Hepatocyte (in vitro differentiated cells): ENCODE measurements around the gene EEFSEC. TPM values are rescaled to one million over a fixed set of nuclear protein-coding genes. Genes with fewer than 3 reads are reported as not detected.

Experiments
- DNase-seq: peaks from one replicate; pipeline ENCODE4 v3.0.0-alpha.2; 2016; ENCODE audit warnings: low spot score
- H2AFZ ChIP-seq: fragments of 200-600 bp; sonication (generic); 2 replicates; pipeline ENCODE4 v1.6.0; 2016; ENCODE audit warnings: antibody characterized with exemption, mild to moderate bottlenecking
- H3K27ac ChIP-seq: fragments of 200-600 bp; sonication (generic); 2 replicates; pipeline ENCODE4 v1.5.1; 2016; ENCODE audit warnings: mild to moderate bottlenecking
- H3K27me3 ChIP-seq: fragments of 200-600 bp; sonication (generic); 2 replicates; pipeline ENCODE4 v1.6.1; 2016
- H3K36me3 ChIP-seq: fragments of 200-600 bp; sonication (generic); replicated peaks from 2 replicates; pipeline ENCODE4 v1.5.1; 2016; ENCODE audit warnings: low read depth; ENCODE audit not compliant: insufficient read depth
- H3K4me1 ChIP-seq: fragments of 200-600 bp; sonication (generic); 2 replicates; pipeline ENCODE4 v1.5.1; 2016; ENCODE audit warnings: mild to moderate bottlenecking, moderate library complexity; ENCODE audit not compliant: insufficient read depth
- H3K4me2 ChIP-seq: fragments of 200-600 bp; sonication (generic); 2 replicates; pipeline ENCODE4 v1.6.0; 2016
- H3K4me3 ChIP-seq: fragments of 200-600 bp; sonication (generic); 2 replicates; pipeline ENCODE4 v1.5.1; 2016; ENCODE audit warnings: mild to moderate bottlenecking
- H3K79me2 ChIP-seq: fragments of 200-600 bp; sonication (generic); 2 replicates; pipeline ENCODE4 v1.6.0; 2017; ENCODE audit warnings: mild to moderate bottlenecking
- H3K9me2 ChIP-seq: fragments of 200-600 bp; sonication (generic); replicated peaks from 2 replicates; pipeline ENCODE4 v1.6.0; 2017; ENCODE audit warnings: mild to moderate bottlenecking; ENCODE audit not compliant: insufficient read depth
- H3K9me3 ChIP-seq: fragments of 200-600 bp; sonication (generic); 2 replicates; pipeline ENCODE4 v1.5.1; 2016; ENCODE audit warnings: low read depth, mild to moderate bottlenecking
- H4K20me1 ChIP-seq: fragments of 200-600 bp; sonication (generic); 2 replicates; pipeline ENCODE4 v1.6.0; 2016; ENCODE audit warnings: mild to moderate bottlenecking; ENCODE audit not compliant: insufficient read depth, poor library complexity, severe bottlenecking
- EZH2 ChIP-seq: fragments of 200-600 bp; sonication (generic); IDR thresholded peaks from 2 replicates; pipeline ENCODE4 v1.6.1; 2016; ENCODE audit warnings: antibody characterized with exemption, mild to moderate bottlenecking, borderline replicate concordance
- EZH2phosphoT487 ChIP-seq: fragments of 200-600 bp; sonication (generic); IDR thresholded peaks from one replicate; pipeline ENCODE4 v1.6.1; 2018; ENCODE audit warnings: antibody characterized with exemption, mild to moderate bottlenecking, low read depth, moderate library complexity; ENCODE audit not compliant: unreplicated experiment, severe bottlenecking
- WGBS: methylation state at CpG from one replicate; pipeline ENCODE4 v1.1.6; 2016; ENCODE audit warnings: low lambda C conversion rate; ENCODE audit errors: missing lambda C conversion rate; 5-methylcytosine and 5-hydroxymethylcytosine counted together
- polyA plus RNA-seq: library from polyadenylated mRNA; unstranded; fragments of >200 nt; fragmentation: Nextera tagmentation; extraction: Ambion mirVana; gene quantifications from 2 replicates; pipeline ENCODE4 v1.2.1, GENCODE V29; 2016
- total RNA-seq: library from RNA; depleted of rRNA; stranded (reverse); fragments of >200 nt; gene quantifications from 2 replicates; pipeline ENCODE4 v1.2.3, GENCODE V29; 2014
- TF ChIP-seq, protein P1 (sequence below): fragments of 200-600 bp; sonication (generic); IDR thresholded peaks from 2 replicates; pipeline ENCODE4 v1.5.1; 2016; ENCODE audit warnings: antibody characterized with exemption, mild to moderate bottlenecking; ENCODE audit not compliant: poor library complexity

Gene EEFSEC
- total and polyA plus RNA-seq, 2 experiments from 2014 or later: 9.8 to 17.5 TPM

DNA sequence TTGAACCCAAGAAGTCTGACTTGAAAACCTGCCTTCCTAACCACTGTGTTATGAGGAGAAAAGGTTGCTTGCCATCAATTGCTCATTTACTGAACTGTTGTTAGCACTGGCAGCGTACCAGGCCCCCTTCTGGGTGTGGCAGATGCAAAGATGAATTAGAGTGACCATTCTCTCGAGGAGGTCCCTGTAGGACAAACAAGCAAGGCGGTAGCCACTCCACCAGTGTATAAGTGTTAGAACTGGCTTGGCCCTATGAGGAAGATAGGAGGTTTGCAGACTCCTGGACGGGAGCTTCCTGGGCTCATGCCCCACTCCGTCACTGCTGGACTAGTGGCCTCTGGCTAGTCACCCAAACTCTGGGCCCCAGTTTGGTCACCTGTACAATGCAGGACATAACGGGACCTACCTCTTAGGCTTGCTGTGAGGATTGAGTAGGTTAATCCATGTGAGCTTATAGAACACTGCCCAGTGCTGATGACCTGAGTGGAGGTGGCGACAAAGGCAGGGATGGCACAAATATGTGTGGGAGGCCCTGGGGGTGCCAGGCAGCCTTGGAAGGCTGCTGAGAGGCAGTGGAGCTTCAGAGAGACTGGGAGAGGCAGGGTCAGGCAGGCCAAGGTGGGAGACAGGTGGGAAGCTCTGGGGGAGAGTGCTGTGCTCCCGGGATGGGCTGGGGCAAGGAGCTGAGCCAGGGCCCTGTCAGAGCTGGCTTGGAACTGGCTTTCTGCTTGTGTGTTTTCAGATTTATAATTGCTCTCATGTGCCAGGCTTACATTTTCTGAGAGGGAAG is 167.5 kb downstream of the EEFSEC start:
- WGBS: 93% methylated on average over 8 of the region's 8 CpGs
- Histone ChIP-seq H3K79me2 (no peaks in the 10 kb centered on the region), H3K27ac (no peak overlapping the region), H2AFZ (no peak overlapping the region), H3K36me3 (no peaks in the 10 kb centered on the region), H3K9me3 (no peaks in the 10 kb centered on the region), H3K4me1 (peaks cover 26% of the 10 kb centered on the region), H3K27me3 (no peaks in the 10 kb centered on the region), H3K4me2 (no peak overlapping the region), H3K4me3 (no peak overlapping the region), H3K9me2 (no peaks in the 10 kb centered on the region), H4K20me1 (no peaks in the 10 kb centered on the region)
- no peak for DNase-seq
- no peak for TF ChIP-seq EZH2
- no peak for TF ChIP-seq EZH2phosphoT487
- TF ChIP-seq, protein P1, sequence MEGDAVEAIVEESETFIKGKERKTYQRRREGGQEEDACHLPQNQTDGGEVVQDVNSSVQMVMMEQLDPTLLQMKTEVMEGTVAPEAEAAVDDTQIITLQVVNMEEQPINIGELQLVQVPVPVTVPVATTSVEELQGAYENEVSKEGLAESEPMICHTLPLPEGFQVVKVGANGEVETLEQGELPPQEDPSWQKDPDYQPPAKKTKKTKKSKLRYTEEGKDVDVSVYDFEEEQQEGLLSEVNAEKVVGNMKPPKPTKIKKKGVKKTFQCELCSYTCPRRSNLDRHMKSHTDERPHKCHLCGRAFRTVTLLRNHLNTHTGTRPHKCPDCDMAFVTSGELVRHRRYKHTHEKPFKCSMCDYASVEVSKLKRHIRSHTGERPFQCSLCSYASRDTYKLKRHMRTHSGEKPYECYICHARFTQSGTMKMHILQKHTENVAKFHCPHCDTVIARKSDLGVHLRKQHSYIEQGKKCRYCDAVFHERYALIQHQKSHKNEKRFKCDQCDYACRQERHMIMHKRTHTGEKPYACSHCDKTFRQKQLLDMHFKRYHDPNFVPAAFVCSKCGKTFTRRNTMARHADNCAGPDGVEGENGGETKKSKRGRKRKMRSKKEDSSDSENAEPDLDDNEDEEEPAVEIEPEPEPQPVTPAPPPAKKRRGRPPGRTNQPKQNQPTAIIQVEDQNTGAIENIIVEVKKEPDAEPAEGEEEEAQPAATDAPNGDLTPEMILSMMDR: no peak

DNA sequence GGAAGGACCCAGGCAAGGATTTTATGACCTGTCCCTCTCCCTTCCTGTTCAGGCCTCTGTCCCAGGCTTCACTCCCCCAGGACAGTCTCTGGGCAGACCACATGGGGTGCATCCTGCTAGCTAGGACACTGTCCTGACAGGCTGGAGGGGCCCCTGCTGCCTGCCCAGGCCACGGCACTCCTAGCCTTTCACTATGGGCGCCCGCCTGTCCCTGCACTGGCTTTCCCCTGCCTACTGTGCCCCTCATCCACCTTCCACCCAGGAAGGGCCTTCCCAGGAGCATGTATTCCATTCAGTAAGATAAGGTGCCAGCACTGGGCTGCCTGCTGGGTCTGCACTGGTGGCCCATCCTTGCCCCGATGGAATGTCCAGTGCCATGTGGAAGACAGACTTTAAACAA is 168.1 kb downstream of the EEFSEC start:
- Histone ChIP-seq H3K9me2 (no peaks in the 10 kb centered on the region), H3K79me2 (no peaks in the 10 kb centered on the region), H3K27me3 (no peaks in the 10 kb centered on the region), H2AFZ (no peak overlapping the region), H3K4me2 (no peak overlapping the region), H3K4me1 (peaks cover 26% of the 10 kb centered on the region), H4K20me1 (no peaks in the 10 kb centered on the region), H3K27ac (no peak overlapping the region), H3K9me3 (no peaks in the 10 kb centered on the region), H3K4me3 (no peak overlapping the region), H3K36me3 (no peaks in the 10 kb centered on the region)
- no peak for DNase-seq
- TF ChIP-seq EZH2 (no peak), EZH2phosphoT487 (no peak)
- TF ChIP-seq, protein P1: no peak
- WGBS: 97% methylated on average over 4 of the region's 4 CpGs

DNA sequence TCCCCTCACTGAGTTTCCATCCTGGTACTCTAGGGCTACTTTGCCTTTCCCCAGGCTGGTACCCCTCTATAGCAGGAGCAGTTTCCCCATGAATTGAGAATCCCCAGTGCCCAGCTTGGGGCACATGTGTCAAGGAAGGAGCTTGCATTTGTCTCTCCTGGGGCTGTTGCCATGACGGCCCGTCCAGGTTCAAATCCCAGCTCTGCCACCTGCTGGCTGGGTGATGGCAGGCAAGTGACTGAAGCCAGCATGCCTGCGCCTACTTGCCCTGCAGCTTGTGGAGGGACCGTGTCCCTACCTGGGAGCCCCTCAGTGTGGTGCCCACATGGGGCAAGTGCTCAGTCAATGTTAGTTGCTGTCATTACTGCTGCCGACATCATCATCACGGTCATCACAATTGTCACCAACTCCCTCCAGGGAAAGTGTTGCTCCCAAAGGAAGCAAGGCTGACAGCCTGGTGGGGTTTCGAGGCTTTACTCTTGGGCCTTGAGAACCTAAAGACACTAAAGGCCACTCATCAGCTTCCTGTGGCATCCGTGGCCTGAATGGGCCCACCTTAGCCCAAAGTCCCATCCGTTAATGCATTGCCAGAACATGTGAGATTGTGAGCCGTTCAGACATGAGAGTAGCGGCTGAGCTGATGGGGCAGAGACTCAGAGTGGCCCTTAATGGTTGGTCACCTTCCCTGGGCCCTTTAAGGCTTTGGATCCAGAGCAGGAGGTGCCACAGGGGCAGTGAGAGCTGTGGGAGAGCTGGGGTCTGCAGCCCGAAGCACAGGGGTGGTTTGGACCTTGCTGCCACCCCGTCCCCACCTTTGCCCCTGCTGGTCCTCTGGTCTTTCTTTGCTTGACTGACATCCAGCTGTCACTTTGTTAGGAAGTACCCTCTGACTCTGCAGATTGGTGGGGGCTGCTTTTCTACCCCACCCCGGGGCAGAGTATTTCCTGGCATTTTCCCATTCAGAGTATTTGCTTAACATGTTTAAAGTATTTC is 169.0 kb downstream of the EEFSEC start:
- H3K27ac ChIP-seq: no peak overlapping the region

More for the DNA sequence above, 169.0 kb downstream of the EEFSEC start:
- Histone ChIP-seq H2AFZ (no peak overlapping the region), H3K4me1 (peaks cover 19% of the 10 kb centered on the region), H3K27me3 (no peaks in the 10 kb centered on the region), H3K9me2 (no peaks in the 10 kb centered on the region), H3K9me3 (no peaks in the 10 kb centered on the region), H3K36me3 (no peaks in the 10 kb centered on the region), H3K79me2 (no peaks in the 10 kb centered on the region), H3K4me2 (no peak overlapping the region), H4K20me1 (no peaks in the 10 kb centered on the region), H3K4me3 (no peak overlapping the region)
- WGBS: 88% methylated on average over 14 of the region's 14 CpGs
- TF ChIP-seq EZH2: no peak
- TF ChIP-seq, protein P1: peak; percentile 26
- DNase-seq: no peak
